Pancreas (tissue), 10 donors: Measurements from ENCODE around the gene TNNC2. TPM values are rescaled to one million over a fixed set of nuclear protein-coding genes. Genes with fewer than 3 reads are reported as not detected.

ENCODE experiments used
- ATAC-seq, 4 donors: fragments of 200-7000 bp; cut with Tn5 transposase; one replicate each; pipeline versions ENCODE4 v1.8.0 to v1.9.1; 2020; ENCODE audit warnings: mild to moderate bottlenecking in 4 of 4, moderate library complexity in 4 of 4
- DNase-seq, 6 donors: peaks; one replicate each; pipeline ENCODE4 v3.0.0-alpha.2; 2020
- FAIRE-seq: peaks from 2 replicates; lab custom pipeline; 2012; peaks lifted over from hg19 to GRCh38; lab: Jason Lieb, UNC
- H3K27ac ChIP-seq, 4 donors: fragments of 200-600 bp; sonication (generic); 1 replicate in 3 of 4; 2 replicates in 1 of 4; pipeline versions ENCODE4 v1.5.0 to v1.8.0; 2020
- H3K27me3 ChIP-seq, 4 donors: fragments of 200-600 bp; one replicate each; pipeline ENCODE4 v1.8.0; 2021
- H3K36me3 ChIP-seq, 3 donors: fragments of 200-600 bp; sonication (generic) in 1 of 3; one replicate each; pipeline versions ENCODE4 v1.5.0 to v1.8.0; 2020 to 2021
- H3K4me1 ChIP-seq, 3 donors: fragments of 200-600 bp; one replicate each; pipeline ENCODE4 v1.8.0; 2021
- H3K4me3 ChIP-seq, 4 donors: fragments of 200-600 bp; sonication (generic) in 2 of 4; one replicate each; pipeline versions ENCODE4 v1.5.0 to v1.8.0; 2020 to 2021
- H3K9me3 ChIP-seq, 4 donors: fragments of 200-600 bp; one replicate each; pipeline ENCODE4 v1.8.0; 2021
- WGBS, 2 donors: extraction: QIAGEN DNeasy Blood & Tissue Kit; methylation state at CpG; one replicate each; pipeline ENCODE4 v1.1.7; 2013; 5-methylcytosine and 5-hydroxymethylcytosine counted together
- intact Hi-C, 3 donors: fragments of 100-400 bp; cut with DNase I; formaldehyde crosslinking; loops; one replicate each; pipeline versions ENCODE4 v1.11.1 to v1.14.2; 2022
- polyA plus RNA-seq, 2 donors: library from polyadenylated mRNA; stranded (reverse); fragments of 200-250 nt; gene quantifications; one replicate each; pipeline ENCODE4 v1.2.3, GENCODE V29; 2013
- total RNA-seq, 6 donors: library from RNA; stranded (reverse); fragmentation: NEBNext Ultra II Directional in 4 of 6; extraction: Animal tissue kit (Norgen Biotek cat#: 25700) in 4 of 6; gene quantifications; one replicate each; pipeline versions ENCODE4 v1.2.1 to v1.2.4, GENCODE V29; 2021 to 2023
- TF ChIP-seq, protein P1 (sequence below), 4 donors: fragments of 200-600 bp; sonication (generic) in 3 of 4; IDR thresholded peaks; one replicate each; pipeline versions ENCODE4 v1.5.0 to v1.8.0; 2021; ENCODE audit warnings: antibody characterized with exemption in 4 of 4
- donor health status: healthy with polysubstance abuse.
- donor health status: DM: no; HTN: no; CAD: no; lungs with moderate emphysema.
- donor health status: DM: no; HTN: no; CAD: no.
- donor health status: control.
- donor health status: control.
- donor health status: Bipolar disorder and iron deficiency.
- donor health status: DM: yes; HTN: yes; CAD: no.
- donor health status: DM: no; HTN: no; CAD: no.
- donor health status: DM: no; HTN: no; CAD: no.
- donor health status: DM: yes; HTN: yes; CAD: no.

TNNC2 gene
- total and polyA plus RNA-seq, 8 donors = 1.2 to 4.0 TPM; not detected in 6

DNA sequence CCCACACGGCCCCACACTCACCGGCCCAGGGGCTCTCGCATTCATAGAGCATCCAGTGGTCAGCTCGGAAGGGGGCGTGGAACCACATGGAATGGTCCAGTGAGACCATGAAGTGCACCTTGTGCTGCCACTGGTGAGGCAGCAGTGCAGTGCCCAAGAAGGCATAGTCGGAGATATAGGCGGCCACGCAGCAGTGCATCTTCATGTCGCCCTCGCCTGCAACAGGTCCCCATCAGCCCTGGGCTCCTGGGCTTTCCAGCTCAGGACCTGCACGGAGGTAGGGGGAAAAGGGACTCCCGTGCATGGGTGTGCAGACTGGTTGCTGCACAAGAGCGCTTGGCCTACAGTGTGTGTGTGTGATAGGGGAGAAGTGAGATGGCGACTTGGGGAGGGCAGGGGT lies 16.4 kb upstream of the TNNC2 start:
- Histone ChIP-seq H3K27ac (no peak overlapping the region), H3K4me3 (no peak overlapping the region), H3K36me3 (peaks cover 0 to 50% (median 11%) of the 10 kb centered on the region in 3 donors), H3K27me3 (no peaks in the 10 kb centered on the region), H3K4me1 (no peaks in the 10 kb centered on the region), H3K9me3 (no peaks in the 10 kb centered on the region)
- ATAC-seq (no peak), DNase-seq (no peak), FAIRE-seq (no peak)
- 89 to 90% methylated on average over 14 of the region's 14 CpGs for WGBS, 2 donors
- intact Hi-C loops = no loop called here
- TF ChIP-seq, protein P1, sequence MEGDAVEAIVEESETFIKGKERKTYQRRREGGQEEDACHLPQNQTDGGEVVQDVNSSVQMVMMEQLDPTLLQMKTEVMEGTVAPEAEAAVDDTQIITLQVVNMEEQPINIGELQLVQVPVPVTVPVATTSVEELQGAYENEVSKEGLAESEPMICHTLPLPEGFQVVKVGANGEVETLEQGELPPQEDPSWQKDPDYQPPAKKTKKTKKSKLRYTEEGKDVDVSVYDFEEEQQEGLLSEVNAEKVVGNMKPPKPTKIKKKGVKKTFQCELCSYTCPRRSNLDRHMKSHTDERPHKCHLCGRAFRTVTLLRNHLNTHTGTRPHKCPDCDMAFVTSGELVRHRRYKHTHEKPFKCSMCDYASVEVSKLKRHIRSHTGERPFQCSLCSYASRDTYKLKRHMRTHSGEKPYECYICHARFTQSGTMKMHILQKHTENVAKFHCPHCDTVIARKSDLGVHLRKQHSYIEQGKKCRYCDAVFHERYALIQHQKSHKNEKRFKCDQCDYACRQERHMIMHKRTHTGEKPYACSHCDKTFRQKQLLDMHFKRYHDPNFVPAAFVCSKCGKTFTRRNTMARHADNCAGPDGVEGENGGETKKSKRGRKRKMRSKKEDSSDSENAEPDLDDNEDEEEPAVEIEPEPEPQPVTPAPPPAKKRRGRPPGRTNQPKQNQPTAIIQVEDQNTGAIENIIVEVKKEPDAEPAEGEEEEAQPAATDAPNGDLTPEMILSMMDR (IDR thresholded peaks at IDR 0.05) = no peak

- TF ChIP-seq, protein P1 (IDR thresholded peaks at IDR 0.05) = no peak
- H3K27me3 ChIP-seq = no peaks in the 10 kb centered on the region
- intact Hi-C loops = no loop called here
- FAIRE-seq (no peak), ATAC-seq (peak in 2 of 4 donors; percentile 7 to 33), DNase-seq (no peak)
- H3K4me1 ChIP-seq = no peaks in the 10 kb centered on the region
- no peaks in the 10 kb centered on the region for H3K9me3 ChIP-seq
- peaks cover 0 to 49% (median 8%) of the 10 kb centered on the region in 3 donors for H3K36me3 ChIP-seq
- 80 to 82% methylated on average over 5 of the region's 5 CpGs for WGBS, 2 donors
- H3K4me3 ChIP-seq = no peak overlapping the region
- H3K27ac ChIP-seq = no peak overlapping the region
These were observed 15.2 kb upstream of the TNNC2 start for GRCh38 chr20:45842169-45842812.

DNA sequence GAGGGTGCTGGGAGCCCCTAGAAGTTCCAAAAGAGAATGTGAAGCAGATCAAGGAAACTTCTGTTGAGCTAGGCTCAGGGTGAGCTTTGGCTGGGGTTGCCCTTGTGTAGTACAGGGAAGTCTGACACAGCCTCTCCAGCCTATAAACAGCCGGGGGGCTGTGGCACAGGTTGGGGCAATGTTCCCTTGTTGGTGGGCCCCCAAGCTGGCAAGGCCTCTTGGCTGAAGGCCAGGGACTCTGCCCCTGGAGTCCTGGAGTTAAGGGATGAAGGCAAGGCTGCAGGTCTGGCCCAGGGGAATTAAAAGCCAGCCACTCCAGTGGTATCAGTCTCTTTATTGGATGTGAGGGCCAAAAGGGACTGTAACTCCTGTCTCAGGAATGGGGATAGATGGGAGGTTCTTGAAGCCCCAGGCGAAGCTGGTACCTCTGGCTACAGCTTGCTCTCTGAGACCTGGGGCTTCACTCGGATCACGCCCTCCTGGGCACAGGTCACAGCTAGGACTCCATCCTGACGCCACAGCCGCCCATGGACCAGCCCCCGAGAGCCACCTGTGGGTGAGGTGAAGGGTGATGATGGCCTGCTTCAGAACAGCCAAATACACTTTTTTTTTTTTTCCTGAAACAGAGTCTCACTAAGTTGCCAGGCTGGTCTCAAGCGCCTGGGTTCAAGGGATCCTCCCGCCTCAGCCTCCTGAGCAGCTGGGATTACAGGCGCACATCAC lies 14.5 kb upstream of the TNNC2 start:
- H3K9me3 ChIP-seq = no peaks in the 10 kb centered on the region
- ATAC-seq (peak in 1 of 4 donors; percentile 6), DNase-seq (no peak), FAIRE-seq (no peak)
- no peak overlapping the region for H3K4me3 ChIP-seq
- H3K36me3 ChIP-seq = peaks cover 0 to 42% (median 8%) of the 10 kb centered on the region in 3 donors
- no peak overlapping the region for H3K27ac ChIP-seq
- H3K4me1 ChIP-seq = no peaks in the 10 kb centered on the region
- 95 to 97% methylated on average over 10 of the region's 10 CpGs for WGBS, 2 donors
- no peaks in the 10 kb centered on the region for H3K27me3 ChIP-seq
- TF ChIP-seq, protein P1 (IDR thresholded peaks at IDR 0.05) = no peak
- intact Hi-C loops = no loop called here

DNA sequence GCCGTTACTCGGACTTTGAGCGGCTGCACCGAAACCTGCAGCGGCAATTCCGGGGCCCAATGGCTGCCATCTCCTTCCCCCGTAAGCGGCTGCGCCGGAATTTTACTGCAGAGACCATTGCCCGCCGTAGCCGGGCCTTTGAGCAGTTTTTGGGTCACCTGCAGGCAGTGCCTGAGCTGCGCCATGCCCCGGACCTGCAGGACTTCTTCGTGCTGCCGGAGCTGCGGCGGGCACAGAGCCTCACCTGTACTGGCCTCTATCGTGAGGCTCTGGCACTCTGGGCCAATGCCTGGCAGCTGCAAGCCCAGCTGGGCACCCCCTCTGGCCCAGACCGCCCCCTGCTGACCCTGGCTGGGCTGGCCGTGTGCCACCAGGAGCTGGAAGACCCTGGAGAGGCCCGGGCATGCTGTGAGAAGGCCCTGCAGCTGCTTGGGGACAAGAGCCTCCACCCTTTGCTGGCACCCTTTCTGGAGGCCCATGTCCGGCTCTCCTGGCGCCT lies 13.6 kb upstream of the TNNC2 start:
- H3K36me3 ChIP-seq = peaks cover 0 to 39% (median 8%) of the 10 kb centered on the region in 3 donors
- H3K9me3 ChIP-seq = no peaks in the 10 kb centered on the region
- TF ChIP-seq, protein P1 (IDR thresholded peaks at IDR 0.05) = no peak
- no peaks in the 10 kb centered on the region for H3K27me3 ChIP-seq
- DNase-seq = peak in 1 of 6 donors; percentile 68
- no peak for ATAC-seq
- no peak overlapping the region for H3K27ac ChIP-seq
- H3K4me3 ChIP-seq = no peak overlapping the region
- H3K4me1 ChIP-seq = no peaks in the 10 kb centered on the region
- WGBS, 2 donors = 89 to 90% methylated on average over 23 to 25 of the region's 25 CpGs
- no peak for FAIRE-seq
- intact Hi-C loops = no loop called here
